H9 (cell line): ENCODE data around the gene PCDHGA6. TPM values are rescaled to one million over a fixed set of nuclear protein-coding genes. Genes with fewer than 3 reads are reported as not detected.
"Not testable (repeated sequence)": the region's sequence is repeated elsewhere in the genome, so short reads cannot be mapped to it uniquely, and the experiment has no call there.

ENCODE experiments used
- DNase-seq: peaks from one replicate; pipeline ENCODE4 v3.0.0-alpha.2; 2017
- H2AFZ ChIP-seq: one replicate; pipeline ENCODE4 v1.6.1; 2013; ENCODE audit warnings: mild to moderate bottlenecking, low read length, control low read depth, moderate library complexity
- H2AK5ac ChIP-seq: 2 replicates; pipeline ENCODE4 v1.6.1; 2013; ENCODE audit warnings: low read length, control low read depth, mixed read lengths; ENCODE audit not compliant: insufficient read length
- H2BK120ac ChIP-seq: one replicate; pipeline ENCODE4 v1.6.1; 2013; ENCODE audit warnings: low read depth, mild to moderate bottlenecking, low read length, control low read depth, inconsistent platforms; ENCODE audit not compliant: poor library complexity, severe bottlenecking
- H2BK12ac ChIP-seq: 2 replicates; pipeline ENCODE4 v1.6.1; 2013; ENCODE audit warnings: low read length, control low read depth, mixed read lengths, low read depth; ENCODE audit not compliant: insufficient read length
- H2BK15ac ChIP-seq: 2 replicates; pipeline ENCODE4 v1.6.1; 2013; ENCODE audit warnings: low read depth, low read length, control low read depth
- H2BK20ac ChIP-seq: one replicate; pipeline ENCODE4 v1.6.1; 2013; ENCODE audit warnings: low read depth, mild to moderate bottlenecking, low read length, control low read depth, inconsistent platforms; ENCODE audit not compliant: poor library complexity, severe bottlenecking
- H2BK5ac ChIP-seq: 2 replicates; pipeline ENCODE4 v1.6.1; 2013; ENCODE audit warnings: low read length, control low read depth, mixed read lengths; ENCODE audit not compliant: insufficient read length
- H3K14ac ChIP-seq: 2 replicates; pipeline ENCODE4 v1.6.1; 2013; ENCODE audit warnings: low read length, control low read depth; ENCODE audit not compliant: insufficient read depth
- H3K18ac ChIP-seq: 2 replicates; pipeline ENCODE4 v1.6.1; 2013; ENCODE audit warnings: low read depth, mild to moderate bottlenecking, mixed read lengths, low read length, control low read depth; ENCODE audit not compliant: insufficient read length
- H3K23ac ChIP-seq: 2 replicates; pipeline ENCODE4 v1.6.1; 2013; ENCODE audit warnings: low read length, control low read depth, mixed read lengths, low read depth; ENCODE audit not compliant: insufficient read length
- H3K23me2 ChIP-seq: 2 replicates; pipeline ENCODE4 v1.6.1; 2013; ENCODE audit warnings: low read depth, mild to moderate bottlenecking, mixed read lengths, low read length, control low read depth; ENCODE audit not compliant: insufficient read length, poor library complexity, severe bottlenecking
- H3K27ac ChIP-seq: 2 replicates; pipeline ENCODE4 v1.5.1; 2013; ENCODE audit warnings: low read length, control low read depth, mixed read lengths, low read depth; ENCODE audit not compliant: insufficient read length
- H3K27me3 ChIP-seq: 2 replicates; pipeline ENCODE4 v1.6.1; 2013; ENCODE audit warnings: low read length, control low read depth, inconsistent platforms; ENCODE audit not compliant: insufficient read depth
- H3K4ac ChIP-seq: 2 replicates; pipeline ENCODE4 v1.6.1; 2013; ENCODE audit warnings: low read depth, mild to moderate bottlenecking, control low read depth, inconsistent platforms, low read length, moderate library complexity
- H3K4me1 ChIP-seq: 2 replicates; pipeline ENCODE4 v1.6.1; 2013; ENCODE audit warnings: low read length, control low read depth, inconsistent platforms; ENCODE audit not compliant: insufficient read depth
- H3K4me2 ChIP-seq: 2 replicates; pipeline ENCODE4 v1.6.1; 2013; ENCODE audit warnings: low read length, control low read depth, mixed read lengths; ENCODE audit not compliant: insufficient read length, insufficient read depth
- H3K56ac ChIP-seq: 2 replicates; pipeline ENCODE4 v1.6.1; 2013; ENCODE audit warnings: low read depth, mild to moderate bottlenecking, mixed read lengths, low read length, control low read depth; ENCODE audit not compliant: insufficient read length
- H3K79me1 ChIP-seq: 2 replicates; pipeline ENCODE4 v1.6.1; 2013; ENCODE audit warnings: low read depth, mild to moderate bottlenecking, moderate library complexity, low read length, control low read depth, inconsistent platforms; ENCODE audit not compliant: insufficient read depth, poor library complexity, severe bottlenecking
- H3K79me2 ChIP-seq: 2 replicates; pipeline ENCODE4 v1.6.1; 2013; ENCODE audit warnings: low read length, control low read depth, inconsistent platforms; ENCODE audit not compliant: insufficient read depth
- H3K9ac ChIP-seq: 2 replicates; pipeline ENCODE4 v1.6.1; 2013; ENCODE audit warnings: low read length, control low read depth, mixed read lengths; ENCODE audit not compliant: insufficient read length; ENCODE audit errors: extremely low read depth
- H3K9me3 ChIP-seq: one replicate; pipeline ENCODE4 v1.6.1; 2013; ENCODE audit warnings: low read depth, low read length, inconsistent platforms; ENCODE audit not compliant: control insufficient read depth
- H3T11ph ChIP-seq: one replicate; pipeline ENCODE4 v1.6.1; 2013; ENCODE audit warnings: mild to moderate bottlenecking, low read length, control low read depth, inconsistent platforms
- H4K20me1 ChIP-seq: one replicate; pipeline ENCODE4 v1.6.1; 2013; ENCODE audit not compliant: control insufficient read depth, insufficient read length, insufficient read depth
- H4K5ac ChIP-seq: 2 replicates; pipeline ENCODE4 v1.6.1; 2013; ENCODE audit warnings: low read depth, mild to moderate bottlenecking, mixed read lengths, low read length, control low read depth; ENCODE audit not compliant: insufficient read length
- H4K8ac ChIP-seq: replicated peaks from 2 replicates; pipeline ENCODE4 v1.6.1; 2013; ENCODE audit warnings: low read length, control low read depth, mixed read lengths, low read depth; ENCODE audit not compliant: insufficient read length
- H4K91ac ChIP-seq: 2 replicates; pipeline ENCODE4 v1.6.1; 2013; ENCODE audit warnings: low read depth, mild to moderate bottlenecking, moderate library complexity, mixed read lengths, low read length, control low read depth; ENCODE audit not compliant: insufficient read length
- H3K27ac Mint-ChIP-seq, 3 experiments: 2 replicates in 2 of 3; 3 replicates in 1 of 3; pipeline ENCODE4 v1.8.0; 2020 to 2021; ENCODE audit warnings: mixed read lengths in 3 of 3, mild to moderate bottlenecking in 1 of 3, moderate library complexity in 1 of 3
- H3K27me3 Mint-ChIP-seq: 2 replicates; pipeline ENCODE4 v1.8.0; 2021; ENCODE audit warnings: low read depth, mild to moderate bottlenecking, moderate library complexity, mixed read lengths
- H3K36me3 Mint-ChIP-seq, 3 experiments: 2 replicates in 2 of 3; 3 replicates in 1 of 3; pipeline ENCODE4 v1.8.0; 2020 to 2021; ENCODE audit warnings: low read depth in 3 of 3, mixed read lengths in 3 of 3; ENCODE audit not compliant: insufficient read depth in 1 of 3
- H3K4me1 Mint-ChIP-seq, 2 experiments: 2 replicates each; pipeline ENCODE4 v1.8.0; 2020; ENCODE audit warnings: mixed read lengths in 2 of 2
- H3K4me3 Mint-ChIP-seq, 2 experiments: 2 replicates in 1 of 2; 3 replicates in 1 of 2; pipeline ENCODE4 v1.8.0; 2020 to 2021; ENCODE audit warnings: mild to moderate bottlenecking in 2 of 2, mixed read lengths in 2 of 2, moderate library complexity in 1 of 2
- H3K9me3 Mint-ChIP-seq, 2 experiments: 2 replicates in 1 of 2; 3 replicates in 1 of 2; pipeline ENCODE4 v1.8.0; 2020; ENCODE audit warnings: mild to moderate bottlenecking in 2 of 2, mixed read lengths in 2 of 2, moderate library complexity in 1 of 2
- WGBS: extraction: QIAGEN DNeasy Blood & Tissue Kit; methylation state at CpG from one replicate; pipeline ENCODE4 v1.1.7; 2013; ENCODE audit warnings: missing lambda C conversion rate, low lambda C conversion rate, mixed read lengths; ENCODE audit not compliant: insufficient read length; ENCODE audit errors: extremely low coverage; 5-methylcytosine and 5-hydroxymethylcytosine counted together
- total RNA-seq: library from RNA; stranded (reverse); gene quantifications from 2 replicates; pipeline ENCODE4 v1.2.1, GENCODE V29; 2021
- TF ChIP-seq, protein P1 (sequence below): fragments of 200-600 bp; sonication (generic); conservative IDR thresholded peaks from 3 replicates; pipeline ENCODE4 v1.8.0; 2021; ENCODE audit warnings: antibody characterized with exemption, mild to moderate bottlenecking

PCDHGA6 gene
- total RNA-seq, 1 experiment from 2014 or later, result 1.7 TPM

DNA sequence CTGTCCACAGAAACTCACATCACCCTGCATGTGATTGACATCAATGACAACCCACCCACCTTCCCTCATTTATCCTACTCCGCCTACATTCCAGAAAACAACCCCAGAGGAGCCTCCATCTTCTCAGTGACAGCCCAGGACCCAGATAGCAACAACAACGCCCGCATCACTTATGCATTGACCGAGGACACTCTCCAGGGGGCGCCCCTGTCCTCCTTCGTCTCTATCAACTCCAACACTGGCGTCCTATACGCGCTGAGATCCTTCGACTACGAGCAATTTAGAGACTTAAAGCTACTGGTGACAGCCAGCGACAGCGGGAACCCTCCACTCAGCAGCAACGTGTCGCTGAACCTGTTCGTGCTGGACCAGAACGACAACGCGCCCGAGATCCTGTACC, 28.4 kb upstream of the PCDHGA6 start:
- no peaks in the 10 kb centered on the region for H3K4me1 ChIP-seq
- no peak overlapping the region for H4K8ac ChIP-seq
- no peak overlapping the region for H3T11ph ChIP-seq
- no peak overlapping the region for H3K4ac ChIP-seq
- no peak overlapping the region for H2BK5ac ChIP-seq
- H4K5ac ChIP-seq, result no peak overlapping the region
- H2BK120ac ChIP-seq, result no peak overlapping the region
- H3K27me3 Mint-ChIP-seq, result peaks cover 5% of the 10 kb centered on the region
- no peak overlapping the region for H3K4me2 ChIP-seq
- H2AK5ac ChIP-seq, result no peak overlapping the region
- H3K4me1 Mint-ChIP-seq, result peaks cover 4 to 9% of the 10 kb centered on the region in 2 experiments
- peaks cover 15 to 43% (median 21%) of the 10 kb centered on the region in 3 experiments for H3K36me3 Mint-ChIP-seq
- H4K20me1 ChIP-seq, result no peaks in the 10 kb centered on the region
- no peak overlapping the region for H3K23ac ChIP-seq
- no peak overlapping the region for H3K27ac Mint-ChIP-seq
- H3K79me2 ChIP-seq, result no peaks in the 10 kb centered on the region
- no peak overlapping the region for H3K9ac ChIP-seq
- peaks cover 12% of the 10 kb centered on the region for H3K9me3 ChIP-seq
- no peaks in the 10 kb centered on the region for H3K79me1 ChIP-seq
- H3K27me3 ChIP-seq, result no peaks in the 10 kb centered on the region
- H2BK20ac ChIP-seq, result no peak overlapping the region
- H3K18ac ChIP-seq, result no peak overlapping the region
- no peak overlapping the region for H2AFZ ChIP-seq
- no peak overlapping the region for H4K91ac ChIP-seq
- H3K23me2 ChIP-seq, result peaks cover 4% of the 10 kb centered on the region
- peaks cover 55 to 67% of the 10 kb centered on the region in 2 experiments for H3K9me3 Mint-ChIP-seq
- DNase-seq, result no peak
- H2BK12ac ChIP-seq, result no peak overlapping the region
- H3K14ac ChIP-seq, result no peak overlapping the region
- no peak overlapping the region for H3K27ac ChIP-seq
- H3K4me3 Mint-ChIP-seq, result no peak overlapping the region
- TF ChIP-seq, protein P1, sequence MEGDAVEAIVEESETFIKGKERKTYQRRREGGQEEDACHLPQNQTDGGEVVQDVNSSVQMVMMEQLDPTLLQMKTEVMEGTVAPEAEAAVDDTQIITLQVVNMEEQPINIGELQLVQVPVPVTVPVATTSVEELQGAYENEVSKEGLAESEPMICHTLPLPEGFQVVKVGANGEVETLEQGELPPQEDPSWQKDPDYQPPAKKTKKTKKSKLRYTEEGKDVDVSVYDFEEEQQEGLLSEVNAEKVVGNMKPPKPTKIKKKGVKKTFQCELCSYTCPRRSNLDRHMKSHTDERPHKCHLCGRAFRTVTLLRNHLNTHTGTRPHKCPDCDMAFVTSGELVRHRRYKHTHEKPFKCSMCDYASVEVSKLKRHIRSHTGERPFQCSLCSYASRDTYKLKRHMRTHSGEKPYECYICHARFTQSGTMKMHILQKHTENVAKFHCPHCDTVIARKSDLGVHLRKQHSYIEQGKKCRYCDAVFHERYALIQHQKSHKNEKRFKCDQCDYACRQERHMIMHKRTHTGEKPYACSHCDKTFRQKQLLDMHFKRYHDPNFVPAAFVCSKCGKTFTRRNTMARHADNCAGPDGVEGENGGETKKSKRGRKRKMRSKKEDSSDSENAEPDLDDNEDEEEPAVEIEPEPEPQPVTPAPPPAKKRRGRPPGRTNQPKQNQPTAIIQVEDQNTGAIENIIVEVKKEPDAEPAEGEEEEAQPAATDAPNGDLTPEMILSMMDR, result peak; percentile 29; the same call in 2 of the 3 replicates
- no peak overlapping the region for H3K56ac ChIP-seq
- no peak overlapping the region for H2BK15ac ChIP-seq
- no CpG with 5 or more reads among the region's 20 CpGs for WGBS

DNA sequence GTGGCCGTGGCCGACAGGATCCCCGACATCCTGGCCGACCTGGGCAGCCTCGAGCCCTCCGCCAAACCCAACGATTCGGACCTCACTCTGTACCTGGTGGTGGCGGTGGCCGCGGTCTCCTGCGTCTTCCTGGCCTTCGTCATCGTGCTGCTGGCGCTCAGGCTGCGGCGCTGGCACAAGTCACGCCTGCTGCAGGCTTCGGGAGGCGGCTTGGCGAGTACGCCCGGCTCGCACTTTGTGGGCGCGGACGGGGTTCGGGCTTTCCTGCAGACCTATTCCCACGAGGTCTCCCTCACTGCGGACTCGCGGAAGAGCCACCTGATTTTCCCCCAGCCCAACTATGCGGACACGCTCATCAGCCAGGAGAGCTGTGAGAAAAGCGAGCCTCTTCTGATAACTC, 27.7 kb upstream of the PCDHGA6 start:
- H3K9ac ChIP-seq, H3K27me3 Mint-ChIP-seq, H2BK20ac ChIP-seq, H2AFZ ChIP-seq, H4K91ac ChIP-seq, H4K20me1 ChIP-seq, H4K5ac ChIP-seq, H3K56ac ChIP-seq, H3K23ac ChIP-seq, H4K8ac ChIP-seq, H3K14ac ChIP-seq, H3K79me2 ChIP-seq, H3T11ph ChIP-seq, H2BK15ac ChIP-seq, H2AK5ac ChIP-seq, DNase-seq, H2BK5ac ChIP-seq, H3K79me1 ChIP-seq, H3K4me1 ChIP-seq, H3K4me2 ChIP-seq, H2BK12ac ChIP-seq, H3K27ac Mint-ChIP-seq, H3K4ac ChIP-seq, H3K18ac ChIP-seq, H3K27ac ChIP-seq, H3K27me3 ChIP-seq, H3K23me2 ChIP-seq, H2BK120ac ChIP-seq, H3K4me3 Mint-ChIP-seq: not testable (repeated sequence)
- Mint-ChIP-seq H3K36me3 (peaks cover 14 to 45% (median 24%) of the 10 kb centered on the region in 3 experiments), H3K9me3 (peaks cover 55 to 70% of the 10 kb centered on the region in 2 experiments), H3K4me1 (peaks cover 6 to 11% of the 10 kb centered on the region in 2 experiments)
- peaks cover 13% of the 10 kb centered on the region for H3K9me3 ChIP-seq
- WGBS, result no CpG with 5 or more reads among the region's 35 CpGs
